T-helper 2 cell treated with Interferon-gamma antibody and Interleukin-4, amounts not matched to agents 5 μg/mL and 100 μg/mL, for 36 hours (primary cell): ENCODE measurements around the gene UQCRHL.

Experiments
- DNase-seq: peaks from one replicate; pipeline ENCODE4 v3.0.0; 2021; ENCODE audit warnings: low spot score
- H3K27ac Mint-ChIP-seq: one replicate; pipeline ENCODE4 v1.8.0; 2021; ENCODE audit warnings: mild to moderate bottlenecking, mixed read lengths
- H3K27me3 Mint-ChIP-seq: one replicate; pipeline ENCODE4 v1.8.0; 2021; ENCODE audit warnings: low read depth, mixed read lengths
- H3K36me3 Mint-ChIP-seq: one replicate; pipeline ENCODE4 v1.8.0; 2021; ENCODE audit warnings: low read depth, mixed read lengths
- H3K4me1 Mint-ChIP-seq: one replicate; pipeline ENCODE4 v1.8.0; 2021; ENCODE audit warnings: low read depth, mixed read lengths
- H3K4me3 Mint-ChIP-seq: one replicate; pipeline ENCODE4 v1.8.0; 2022; ENCODE audit warnings: mild to moderate bottlenecking, moderate library complexity, mixed read lengths
- H3K9me3 Mint-ChIP-seq: one replicate; pipeline ENCODE4 v1.8.0; 2021; ENCODE audit warnings: mixed read lengths

The UQCRHL gene

DNA sequence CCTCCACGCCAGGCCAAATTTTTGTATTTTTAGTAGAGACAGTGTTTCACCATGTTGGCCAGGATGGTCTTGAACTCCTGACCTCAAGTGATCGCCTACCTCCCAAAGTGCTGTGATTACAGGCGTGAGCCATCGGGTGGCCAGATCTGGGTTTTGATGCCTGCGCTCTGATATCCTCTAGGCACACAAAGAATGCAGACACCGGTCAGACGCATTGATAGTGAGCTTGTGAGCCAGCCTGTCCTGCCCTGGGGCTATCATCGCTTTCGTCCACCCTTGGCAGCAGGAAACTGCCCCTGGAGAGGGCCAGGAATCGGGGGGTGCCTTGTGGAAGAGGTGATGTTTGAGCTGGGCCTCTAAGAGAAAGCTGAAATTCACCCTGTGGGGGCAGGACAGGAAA, 44.9 kb downstream of the UQCRHL start:
- Mint-ChIP-seq H3K4me1 (peaks cover 2% of the 10 kb centered on the region), H3K27me3 (peaks cover 27% of the 10 kb centered on the region), H3K27ac (no peak overlapping the region), H3K9me3 (no peaks in the 10 kb centered on the region), H3K36me3 (no peaks in the 10 kb centered on the region), H3K4me3 (no peak overlapping the region)
- DNase-seq, result no peak

DNA sequence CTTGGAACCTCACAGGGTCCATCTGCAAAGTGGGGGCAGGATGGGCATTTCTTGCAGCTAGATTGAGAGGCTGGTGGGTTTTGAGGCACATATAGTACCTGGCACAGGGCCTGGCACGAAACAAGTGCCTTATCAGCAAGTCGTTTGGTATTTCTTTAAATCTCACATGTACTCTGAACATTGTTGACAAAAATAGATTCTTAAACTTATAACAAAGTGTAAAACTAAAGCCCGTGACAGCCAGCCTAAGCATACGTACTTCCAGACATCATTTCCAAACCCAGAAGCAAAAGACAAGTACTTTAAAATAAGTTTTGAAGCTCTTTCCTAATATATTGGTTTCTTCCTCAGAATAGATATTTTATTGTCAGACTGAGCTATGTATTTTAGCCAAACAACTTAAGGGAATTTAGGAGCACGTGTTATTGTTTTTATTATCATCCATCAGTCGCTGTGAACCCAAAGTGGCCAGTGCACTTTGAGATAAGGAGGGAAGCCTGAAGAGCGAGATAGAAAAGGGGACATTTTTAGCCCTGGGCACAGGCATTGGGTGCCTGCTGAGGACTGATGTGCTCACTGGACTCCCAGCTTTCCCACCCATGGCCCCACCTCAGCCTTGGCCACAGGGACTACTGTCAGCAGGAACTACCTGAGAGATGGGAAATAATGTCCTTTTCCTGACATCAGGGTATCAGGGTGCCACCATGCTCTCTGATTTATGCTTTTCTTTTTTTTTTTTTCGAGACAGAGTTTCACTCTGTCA, 45.9 kb downstream of the UQCRHL start:
- H3K4me3 Mint-ChIP-seq, result no peak overlapping the region
- H3K27ac Mint-ChIP-seq, result no peak overlapping the region
- no peaks in the 10 kb centered on the region for H3K36me3 Mint-ChIP-seq
- peaks cover 4% of the 10 kb centered on the region for H3K4me1 Mint-ChIP-seq
- DNase-seq, result no peak
- H3K27me3 Mint-ChIP-seq, result peaks cover 37% of the 10 kb centered on the region
- H3K9me3 Mint-ChIP-seq, result no peaks in the 10 kb centered on the region

DNA sequence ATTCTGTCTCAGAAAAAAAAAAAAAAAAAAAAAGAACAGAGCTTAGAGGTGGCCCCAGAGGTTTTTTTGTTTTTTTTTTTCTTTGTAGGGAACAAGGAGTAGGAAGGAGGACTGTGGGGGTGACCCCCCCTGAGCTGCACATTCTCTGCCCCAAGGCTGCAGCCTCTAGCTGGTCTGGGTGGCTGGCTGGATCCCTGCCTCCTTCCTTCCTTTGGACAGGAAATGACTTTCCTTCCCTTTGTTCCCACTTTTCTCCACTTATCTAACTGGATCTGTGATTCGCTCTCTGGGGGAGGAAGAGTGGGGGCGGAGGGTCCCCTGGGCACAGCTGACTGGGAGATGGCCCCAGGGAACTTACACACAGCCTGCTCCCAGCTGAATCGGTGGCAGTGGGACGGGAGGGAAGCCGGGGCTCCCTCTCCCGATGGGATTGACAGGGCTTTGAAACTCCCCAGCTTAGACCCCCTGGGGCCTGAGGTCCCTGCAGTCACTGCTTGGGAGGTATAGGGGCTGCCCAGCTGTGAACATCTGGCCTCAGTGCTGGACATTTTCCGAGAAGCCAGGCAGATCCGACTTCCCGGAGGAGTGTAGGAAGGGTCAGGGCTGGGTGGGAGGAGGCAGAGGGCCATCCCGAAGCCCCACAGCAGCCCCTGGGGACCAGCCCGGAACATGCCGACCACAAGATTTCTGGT, 46.8 kb downstream of the UQCRHL start:
- H3K9me3 Mint-ChIP-seq, result no peaks in the 10 kb centered on the region
- H3K27ac Mint-ChIP-seq, result no peak overlapping the region
- H3K36me3 Mint-ChIP-seq, result no peaks in the 10 kb centered on the region
- DNase-seq, result no peak
- H3K4me1 Mint-ChIP-seq, result peaks cover 4% of the 10 kb centered on the region
- no peak overlapping the region for H3K4me3 Mint-ChIP-seq
- H3K27me3 Mint-ChIP-seq, result peaks cover 43% of the 10 kb centered on the region

DNA sequence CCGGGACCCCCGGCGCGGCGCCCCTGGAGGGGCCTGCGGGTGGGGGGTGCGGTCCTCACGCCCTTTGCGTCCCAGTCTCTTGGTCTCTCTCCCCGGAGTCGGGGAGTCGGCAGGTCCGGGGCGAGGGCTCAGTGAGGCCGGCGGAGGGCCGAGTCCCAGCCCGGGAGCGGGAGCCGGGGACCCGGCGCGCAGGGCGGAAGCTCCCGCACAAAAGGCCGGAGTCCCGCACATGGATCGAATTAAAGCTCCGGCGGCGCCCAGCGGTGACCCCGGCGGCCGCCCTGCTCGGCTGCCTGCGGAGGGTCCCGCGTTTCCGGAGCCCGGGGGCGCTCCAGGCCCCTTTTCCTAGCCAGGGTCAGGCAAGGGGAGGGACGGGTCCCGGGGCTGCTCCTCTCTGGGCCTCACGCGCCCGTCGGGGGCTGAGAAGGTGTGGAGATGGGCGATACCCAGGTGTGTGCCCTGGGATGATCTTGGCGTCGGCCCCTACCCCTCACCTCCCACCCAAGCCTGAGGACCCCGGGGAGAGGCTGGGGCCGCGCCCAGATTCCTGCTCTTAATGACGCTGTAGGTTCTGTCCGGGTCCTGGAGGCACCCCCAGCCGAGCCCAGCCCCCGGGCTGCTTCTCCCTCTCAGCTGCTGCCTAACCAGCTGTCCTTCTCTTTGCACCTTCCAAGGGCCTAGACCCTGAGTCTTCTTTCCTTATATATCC, 48.3 kb downstream of the UQCRHL start:
- DNase-seq, result no peak
- no peaks in the 10 kb centered on the region for H3K9me3 Mint-ChIP-seq
- H3K4me1 Mint-ChIP-seq, result peaks cover 4% of the 10 kb centered on the region
- H3K27me3 Mint-ChIP-seq, result peaks cover 51% of the 10 kb centered on the region
- H3K36me3 Mint-ChIP-seq, result no peaks in the 10 kb centered on the region
- H3K4me3 Mint-ChIP-seq, result no peak overlapping the region
- H3K27ac Mint-ChIP-seq, result no peak overlapping the region

DNA sequence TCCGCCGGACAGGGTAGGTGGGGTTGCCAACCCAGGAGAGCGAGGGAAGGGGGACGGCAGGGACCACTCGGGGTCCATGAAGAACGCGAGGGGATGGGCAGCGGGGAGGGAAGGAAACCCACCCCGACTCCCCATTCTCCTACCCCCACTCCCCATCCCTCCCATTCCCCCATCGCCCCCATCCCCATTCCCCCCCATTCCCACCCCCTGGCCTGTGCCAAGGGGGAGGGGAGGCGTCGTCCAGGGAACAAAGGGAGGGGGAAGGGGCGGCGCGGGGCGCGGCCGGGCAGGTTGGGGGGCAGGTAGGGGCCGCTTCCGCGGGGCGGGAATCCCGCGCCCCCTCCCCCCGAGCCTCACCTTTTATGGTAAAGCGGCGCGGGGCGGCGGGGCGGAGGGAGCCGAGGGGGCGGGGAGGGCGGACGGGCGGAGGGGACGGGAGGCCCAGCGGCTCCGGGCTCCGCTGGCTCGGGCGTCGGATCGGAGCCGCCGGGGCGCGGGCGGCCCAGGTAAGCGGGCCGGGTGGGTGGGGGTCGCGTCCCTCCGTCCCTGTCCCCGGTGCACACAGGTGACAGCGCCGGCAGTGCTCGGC, 49.0 kb downstream of the UQCRHL start, which contains the start of gene FBLIM1:
Gene FBLIM1, plus strand, starts transcription at position 453 of the 589 bp plus-strand sequence. CDS start 6,189 bp downstream, outside the sequence.
- DNase-seq, result no peak
- H3K4me3 Mint-ChIP-seq, result peak within 1 kb of the TSS; percentile 58
- H3K9me3 Mint-ChIP-seq, result no peaks in the 10 kb centered on the region
- H3K4me1 Mint-ChIP-seq, result peaks cover 4% of the 10 kb centered on the region
- H3K27ac Mint-ChIP-seq, result no peak within 1 kb of the TSS
- H3K27me3 Mint-ChIP-seq, result peaks cover 51% of the 10 kb centered on the region
- no peaks in the 10 kb centered on the region for H3K36me3 Mint-ChIP-seq

DNA sequence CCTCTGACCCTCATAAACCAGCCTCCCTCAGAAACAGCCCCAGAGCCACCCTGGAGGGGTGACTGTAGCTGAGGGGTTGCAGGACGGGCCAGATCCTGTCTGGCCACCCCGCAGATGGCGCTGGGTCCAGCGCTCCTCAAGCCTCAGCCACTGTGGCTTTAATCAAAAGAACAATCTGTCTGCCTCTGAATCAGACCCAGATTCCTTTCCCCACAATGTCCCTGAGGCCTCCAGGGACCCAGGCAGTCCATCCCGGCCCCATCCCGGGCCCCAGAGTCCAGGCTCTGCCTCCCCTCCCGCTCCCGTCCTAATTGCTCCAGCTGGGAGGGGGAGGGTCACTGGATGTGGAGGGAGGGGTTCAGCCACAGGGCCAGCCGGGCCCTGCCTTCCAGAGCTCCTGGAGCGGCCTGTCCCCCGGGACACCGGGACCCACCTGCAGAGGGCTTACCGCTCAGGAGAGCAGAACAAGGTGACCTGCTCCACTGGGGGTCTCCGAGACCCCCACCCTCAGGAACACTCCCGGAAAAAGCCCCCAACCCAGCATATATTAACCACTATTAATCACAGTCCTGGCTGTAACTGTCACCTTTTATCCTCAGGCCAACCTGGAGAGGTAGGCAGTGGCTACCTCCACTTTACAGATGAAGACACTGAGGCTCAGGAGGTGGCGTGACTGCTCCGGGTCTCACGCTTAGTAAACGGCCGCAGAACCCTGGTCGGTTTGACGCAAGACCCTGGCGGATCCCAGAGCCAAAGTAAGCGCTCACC, 49.7 kb downstream of the UQCRHL start:
- H3K9me3 Mint-ChIP-seq, result no peaks in the 10 kb centered on the region
- no peaks in the 10 kb centered on the region for H3K36me3 Mint-ChIP-seq
- DNase-seq, result no peak
- peak overlapping the region; percentile 58 for H3K4me3 Mint-ChIP-seq
- H3K4me1 Mint-ChIP-seq, result peaks cover 4% of the 10 kb centered on the region
- no peak overlapping the region for H3K27ac Mint-ChIP-seq
- peaks cover 51% of the 10 kb centered on the region for H3K27me3 Mint-ChIP-seq
